Endometrial microvascular endothelial cells (primary cell): Measurements from ENCODE around the gene RP2. TPM values are rescaled to one million over a fixed set of nuclear protein-coding genes. Genes with fewer than 3 reads are reported as not detected.

Experiments
- in situ Hi-C: cut with HindIII; loops from 2 replicates; pipeline ENCODE4 v1.10.0; 2017; ENCODE audit warnings: low sequenced_read_pairs, low pct_unique_long_range_greater_than_20kb; ENCODE audit errors: inconsistent ontology term
- total RNA-seq: library from RNA; depleted of rRNA; stranded (reverse); fragments of >200 nt; gene quantifications from one replicate; pipeline ENCODE4 v1.2.3, GENCODE V29; 2015; ENCODE audit errors: inconsistent ontology term

RP2 gene
- total RNA-seq, 1 donor from 2014 or later: 31.5 TPM

DNA sequence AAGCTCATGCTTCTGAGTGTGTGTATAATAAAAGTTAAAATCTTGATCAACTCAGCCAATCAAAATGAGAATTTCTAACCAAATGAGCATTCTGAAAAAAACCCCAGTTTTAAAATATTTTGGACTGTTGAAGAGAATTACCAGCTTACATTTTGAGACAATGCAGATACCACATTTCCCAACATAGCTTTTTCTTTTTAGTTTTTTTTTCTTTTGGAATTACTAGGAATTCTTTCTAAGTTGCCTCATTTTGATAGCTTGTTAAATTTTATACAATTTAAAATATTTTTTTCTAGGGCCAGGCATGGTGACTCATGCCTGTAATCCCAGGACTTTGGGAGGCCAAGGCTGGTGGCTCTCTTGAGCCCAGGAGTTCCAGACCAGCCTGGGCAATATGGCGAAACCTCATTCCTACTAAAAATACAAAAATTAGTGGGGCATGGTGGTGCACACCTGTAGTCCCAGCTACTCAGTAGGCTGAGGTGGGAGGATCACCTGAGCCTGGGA lies 2.2 kb downstream of the RP2 start:
- in situ Hi-C loops: no loop called here

DNA sequence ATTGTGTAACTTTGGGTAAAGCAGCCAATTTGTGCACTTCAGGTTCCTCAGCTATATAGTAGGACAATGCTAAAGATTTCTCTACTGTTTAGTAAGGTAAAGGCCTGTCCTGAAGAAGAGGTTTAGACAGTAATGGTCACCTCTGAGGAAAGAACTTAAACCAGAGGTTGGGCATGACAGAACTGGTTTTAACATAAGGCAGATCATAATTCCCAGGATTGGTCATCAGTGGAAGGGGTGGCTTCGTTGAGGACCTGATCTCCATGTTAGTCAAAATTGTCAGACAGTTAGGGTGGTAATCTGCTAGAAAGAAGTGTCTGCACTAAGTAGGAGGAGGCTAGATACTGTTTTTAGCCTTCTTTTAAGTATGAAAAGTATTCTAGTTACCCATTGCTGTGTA lies 4.1 kb downstream of the RP2 start:
- in situ Hi-C loops: no loop called here

DNA sequence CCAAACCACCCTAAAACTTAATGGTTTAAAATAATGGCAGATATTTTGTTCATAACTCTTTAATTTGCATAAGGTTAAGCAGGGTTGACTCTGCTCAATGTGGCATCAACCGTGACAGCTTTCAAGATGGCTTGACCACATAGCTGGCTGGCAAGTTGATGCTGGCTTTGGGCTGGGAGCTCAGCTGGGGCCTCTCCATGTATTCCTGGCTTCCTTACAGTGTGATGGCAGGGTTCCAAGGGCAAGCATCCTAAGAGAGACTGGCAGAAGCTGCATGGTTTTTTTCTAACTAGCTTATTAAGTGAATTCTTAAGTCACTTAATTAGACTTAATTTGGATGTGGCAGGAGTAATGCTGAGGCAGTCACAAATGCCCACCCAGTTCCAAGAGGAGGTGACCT lies 4.5 kb downstream of the RP2 start:
- in situ Hi-C loops: no loop called here

DNA sequence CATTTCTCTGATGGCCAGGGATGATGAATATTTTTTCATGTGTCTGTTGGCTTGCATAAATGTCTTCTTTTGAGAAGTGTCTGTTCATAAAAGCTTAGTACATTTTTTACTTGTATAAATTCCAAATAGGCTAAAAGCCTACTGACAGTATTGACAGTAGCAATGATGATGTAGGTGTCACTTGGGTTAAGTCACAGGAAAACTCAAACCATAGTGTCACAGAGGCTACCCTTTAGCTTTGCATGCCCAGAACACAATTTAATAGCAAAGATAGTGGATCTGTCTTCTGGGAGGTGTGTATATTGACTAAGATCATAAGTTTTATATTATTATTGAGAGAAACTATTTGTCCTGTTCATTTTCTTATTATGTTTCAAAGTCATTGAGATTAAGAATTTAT lies 8.1 kb downstream of the RP2 start:
- in situ Hi-C loops: no loop called here

DNA sequence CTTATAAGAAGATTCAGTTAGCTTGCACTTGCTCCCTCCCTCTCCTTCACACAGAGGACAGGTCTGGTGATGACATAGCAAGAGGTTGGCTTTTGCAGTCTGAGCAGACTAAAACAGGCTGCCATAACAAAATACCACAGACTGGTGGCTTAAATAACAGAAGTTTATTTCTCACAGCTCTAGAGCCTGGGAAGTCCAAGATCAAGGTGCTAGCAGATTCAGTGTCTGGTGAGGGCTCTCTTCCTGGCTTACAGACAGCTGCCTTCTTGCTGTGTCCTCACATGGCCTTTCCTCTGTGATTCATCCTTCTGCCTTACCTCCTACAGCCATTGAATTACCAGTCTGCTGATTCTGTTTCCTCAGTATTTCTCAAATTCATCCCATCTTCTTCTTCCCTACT lies 13.1 kb downstream of the RP2 start:
- in situ Hi-C loops: no loop called here

DNA sequence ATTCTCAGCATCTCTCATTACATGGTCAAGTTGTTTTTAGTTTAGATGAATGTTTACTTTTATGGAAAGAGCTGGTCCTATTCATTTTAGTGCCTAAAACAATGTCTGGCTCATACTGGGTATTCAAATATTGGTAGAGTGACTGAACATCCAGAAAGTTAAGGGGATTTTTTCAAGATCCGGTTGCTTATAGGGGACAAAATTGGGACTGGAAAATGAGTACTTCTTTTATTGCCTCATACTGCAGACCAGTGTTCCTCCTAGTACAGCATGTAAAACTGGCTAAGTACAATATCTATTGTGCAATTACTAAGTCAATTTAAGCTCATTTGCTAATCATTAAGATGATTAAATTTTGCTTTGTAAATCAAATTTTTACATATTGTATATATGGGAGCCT lies 13.9 kb downstream of the RP2 start:
- in situ Hi-C loops: no loop called here

DNA sequence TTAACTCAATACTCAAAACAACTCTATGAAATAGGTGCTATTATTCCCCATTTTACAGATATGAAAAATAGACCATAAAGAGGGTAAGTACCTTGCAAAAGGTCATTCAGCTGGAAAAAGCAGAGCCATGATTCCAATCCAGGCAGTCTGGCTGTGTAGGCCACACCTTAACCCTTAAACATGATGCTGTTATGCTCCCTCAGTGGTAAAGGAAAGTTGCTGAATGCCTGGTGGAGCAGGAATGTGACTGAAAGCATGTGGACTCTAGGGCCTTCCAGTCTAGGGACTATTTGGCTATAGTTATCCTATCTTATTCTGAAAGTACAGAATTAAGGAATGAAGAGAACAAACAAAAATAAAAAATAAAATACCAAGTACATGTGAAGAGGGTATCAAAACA lies 19.6 kb downstream of the RP2 start:
- in situ Hi-C loops: no loop called here

DNA sequence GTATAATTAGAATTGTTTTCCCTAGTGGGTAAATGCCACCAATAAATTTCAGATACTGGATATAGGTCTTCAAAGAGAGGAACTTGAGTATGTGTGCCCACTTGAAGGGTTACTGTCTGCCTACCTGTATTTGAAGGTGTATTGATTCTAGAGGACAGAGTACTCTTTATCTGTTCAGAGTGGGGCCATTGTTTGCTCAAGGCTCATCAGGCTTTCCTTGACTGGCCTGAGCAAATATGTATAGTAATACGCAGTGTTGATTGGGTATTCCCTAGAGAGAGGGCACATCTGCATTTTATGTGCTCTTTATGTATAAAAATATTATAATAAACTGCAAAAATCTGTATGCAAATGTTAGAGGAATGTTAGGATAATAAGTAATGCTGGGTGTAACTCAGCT lies 23.7 kb downstream of the RP2 start:
- in situ Hi-C loops: no loop called here

DNA sequence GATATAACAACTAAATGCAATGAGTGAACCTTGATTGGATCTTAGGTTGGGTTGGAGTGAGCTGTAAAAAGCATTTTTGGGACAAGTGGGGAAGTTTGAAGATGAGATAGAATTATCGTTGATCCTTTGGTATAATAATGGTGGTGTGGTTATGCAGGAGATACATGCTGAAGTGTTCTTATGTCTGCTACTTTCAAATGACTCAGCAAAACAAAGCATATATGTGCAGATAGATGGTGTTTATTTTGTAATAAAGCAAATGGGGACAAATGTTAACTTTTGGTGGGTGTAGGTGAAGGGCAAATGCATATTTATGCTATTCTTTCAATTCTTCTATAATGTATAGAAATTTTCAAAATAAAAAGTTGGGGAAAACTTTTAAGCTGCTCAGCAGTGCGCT lies 26.2 kb downstream of the RP2 start:
- in situ Hi-C loops: no loop called here

DNA sequence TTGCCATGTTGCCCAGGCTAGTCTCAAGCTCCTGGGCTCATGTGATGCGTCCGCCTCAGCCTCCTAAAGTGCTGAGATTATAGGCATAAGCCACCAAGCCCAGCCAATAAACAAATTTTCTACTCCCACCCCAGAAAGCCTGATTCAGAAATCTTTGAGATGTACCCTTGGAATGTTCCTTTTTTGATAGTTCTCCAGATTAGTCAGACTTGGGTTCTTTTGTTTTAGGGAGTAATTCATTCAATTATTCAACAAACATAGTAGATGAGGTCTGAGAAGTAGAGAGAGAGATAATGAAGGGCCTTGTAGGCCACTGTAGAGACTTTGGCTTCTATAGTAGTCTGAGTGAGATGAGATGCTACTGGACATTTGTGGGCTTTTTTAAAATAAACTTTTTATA lies 27.8 kb downstream of the RP2 start:
- in situ Hi-C loops: no loop called here

DNA sequence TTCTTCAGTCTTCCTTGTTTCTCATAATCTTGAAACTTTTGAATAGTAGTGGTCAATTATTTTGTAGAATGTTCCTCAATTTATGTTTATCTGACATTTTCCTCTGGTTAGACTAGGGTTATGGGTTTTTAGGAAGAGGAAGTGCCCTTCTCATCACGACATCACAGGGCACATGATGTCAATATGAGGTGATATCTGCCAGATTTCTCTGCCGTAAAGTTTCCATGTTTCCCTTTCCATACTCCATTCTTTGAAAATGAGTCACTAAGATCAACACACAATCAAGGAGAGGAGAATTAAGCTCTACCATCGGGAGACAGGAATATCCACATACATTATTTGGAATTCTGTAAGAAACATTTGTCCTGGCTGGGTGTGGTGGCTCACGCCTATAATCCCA lies 28.4 kb downstream of the RP2 start:
- in situ Hi-C loops: no loop called here

DNA sequence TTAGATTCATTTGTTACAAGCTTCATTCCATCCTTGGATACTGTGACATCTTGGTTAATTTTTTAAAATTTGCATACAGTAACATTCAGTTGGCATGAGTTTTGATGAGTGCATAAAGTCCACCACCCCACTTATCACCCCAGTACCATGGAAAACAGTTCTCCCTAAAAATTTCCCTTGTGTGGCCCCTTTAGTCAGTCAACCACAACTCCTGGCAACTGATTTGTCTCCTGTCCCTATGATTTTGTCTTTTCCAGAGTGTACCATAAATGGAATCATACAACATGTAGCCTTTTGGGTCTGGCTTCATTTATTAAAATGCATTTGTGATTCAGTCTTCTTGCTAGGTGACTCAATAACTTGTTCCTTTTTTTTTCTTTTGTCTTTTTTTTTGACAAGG lies 29.9 kb downstream of the RP2 start:
- in situ Hi-C loops: no loop called here

DNA sequence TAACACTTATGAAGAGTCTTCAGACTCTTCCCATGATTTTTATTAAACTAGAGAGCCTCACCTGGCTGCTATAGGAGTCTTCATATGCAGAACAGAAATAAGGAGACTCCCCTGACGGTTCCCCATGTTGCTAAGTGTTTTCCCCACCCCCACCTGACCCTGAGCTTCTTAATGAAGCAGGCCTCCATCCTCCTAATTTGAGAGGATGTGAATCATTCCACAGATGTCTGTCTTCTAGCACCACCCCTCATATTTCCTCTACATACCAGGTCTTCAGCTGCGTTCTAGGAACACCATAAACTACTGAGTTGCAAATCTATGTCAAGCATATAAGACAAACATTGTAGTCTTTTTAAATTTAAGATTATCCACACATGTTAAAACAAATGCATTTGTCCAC lies 36.9 kb downstream of the RP2 start:
- in situ Hi-C loops: no loop called here

DNA sequence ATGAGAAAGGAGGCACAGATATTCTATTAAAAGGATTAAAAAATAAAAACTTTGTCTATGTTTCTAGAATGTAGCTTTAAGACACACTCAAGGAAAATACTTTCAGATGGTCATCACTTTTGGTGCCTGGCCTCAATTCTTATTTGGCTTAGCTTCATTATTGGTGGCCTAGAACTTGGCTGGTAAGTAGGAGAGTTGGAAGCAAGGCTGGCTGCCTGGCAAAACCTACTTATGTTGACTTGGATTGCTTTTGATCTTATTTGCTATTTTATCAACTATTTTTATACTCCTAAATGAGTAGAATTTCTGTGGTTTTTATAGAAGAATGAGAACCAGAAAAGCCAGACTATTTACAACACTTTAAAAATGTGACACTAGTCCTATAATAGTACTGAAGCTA lies 40.1 kb downstream of the RP2 start:
- in situ Hi-C loops: no loop called here

DNA sequence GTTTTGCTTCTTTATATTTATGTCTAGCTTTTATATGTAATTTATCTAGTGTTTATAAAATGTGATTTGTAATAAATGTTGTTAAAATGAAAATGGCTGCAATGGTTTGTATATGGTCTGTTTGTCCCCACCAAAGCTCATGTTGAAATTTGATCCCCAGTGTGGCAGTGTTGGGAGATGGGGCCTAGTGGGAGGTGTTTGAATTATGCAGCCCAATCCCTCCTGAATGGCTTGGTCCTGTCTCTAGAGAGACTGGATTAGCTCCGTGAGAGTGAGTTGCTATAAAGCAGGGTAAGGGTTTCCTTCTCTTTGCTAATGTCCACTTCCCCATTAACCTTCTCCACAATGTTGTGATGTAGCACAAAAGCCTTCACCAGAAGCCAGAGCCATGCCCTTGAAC lies 45.4 kb downstream of the RP2 start:
- in situ Hi-C loops: no loop called here

DNA sequence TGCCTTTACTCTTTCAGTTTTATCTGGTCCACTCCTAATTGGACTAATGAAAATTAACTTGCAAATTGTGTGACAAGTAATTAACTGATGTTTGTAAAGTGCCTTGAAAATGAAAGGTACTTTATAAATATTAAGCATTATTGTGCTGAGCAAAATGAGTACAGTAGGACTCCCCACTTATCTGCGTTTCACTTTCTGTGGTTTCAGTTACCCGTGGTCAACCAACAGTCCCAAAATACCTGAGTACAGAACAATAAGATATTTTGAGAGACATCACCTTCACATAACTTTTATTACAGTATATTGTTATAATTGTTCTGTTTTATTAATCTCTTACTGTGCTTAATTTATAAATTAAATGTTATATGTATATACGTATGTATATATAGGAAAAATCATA lies 48.0 kb downstream of the RP2 start:
- in situ Hi-C loops: no loop called here

DNA sequence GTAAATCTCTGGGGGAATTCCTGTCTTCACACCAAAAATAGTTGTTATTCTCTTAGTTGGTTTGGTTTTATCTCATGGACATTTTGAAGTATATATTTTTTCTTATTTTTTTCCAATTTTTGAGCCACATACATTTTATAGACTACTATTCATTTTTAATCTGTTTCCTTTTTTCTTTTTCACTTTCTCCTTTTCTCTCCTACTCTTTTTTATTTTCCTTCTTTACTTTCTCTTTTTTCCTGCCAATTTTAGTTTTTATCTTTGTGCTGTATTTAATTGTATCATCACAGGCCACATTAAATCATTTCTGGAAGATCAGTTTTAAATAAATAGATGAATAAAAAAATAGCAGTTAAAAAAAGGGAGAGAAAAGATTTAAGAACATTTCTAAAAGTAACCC lies 61.4 kb downstream of the RP2 start:
- in situ Hi-C loops: no loop called here

DNA sequence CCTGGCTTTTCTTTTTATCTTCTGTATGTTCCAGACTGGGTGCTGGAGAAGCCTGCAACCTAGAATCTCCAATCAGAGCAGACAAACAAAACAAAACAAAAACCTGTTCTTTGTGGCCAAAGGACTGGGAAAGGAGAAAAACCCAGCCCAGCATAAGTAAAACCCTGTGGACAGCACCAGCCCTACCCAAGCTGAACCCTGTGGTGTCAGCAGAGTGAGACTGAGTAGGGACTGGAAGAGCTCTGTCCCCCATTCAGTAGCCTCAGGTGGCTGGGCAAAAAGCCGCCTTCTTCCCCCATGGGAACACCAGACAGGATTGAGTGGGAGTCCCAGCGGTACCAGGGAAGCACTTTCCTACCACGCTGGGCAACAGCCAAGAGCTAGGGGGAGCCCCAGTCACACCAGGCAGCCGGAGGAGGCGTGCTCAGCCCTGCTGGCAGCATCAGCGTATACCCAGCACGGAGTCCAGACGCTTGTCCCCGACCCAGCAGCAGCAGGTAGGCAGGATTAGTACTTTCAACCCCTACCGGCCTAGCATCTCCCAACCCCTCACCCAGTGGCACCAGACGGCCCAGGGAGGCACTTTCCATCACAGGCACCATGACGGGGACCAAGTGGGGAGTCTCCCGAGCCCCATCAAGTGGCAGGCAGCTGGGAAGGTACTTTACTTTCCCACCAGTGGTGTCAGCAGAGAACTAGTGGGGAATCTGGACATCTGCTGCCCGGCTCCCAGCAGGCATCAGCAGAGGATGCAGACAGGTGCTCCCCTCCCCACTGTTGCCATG lies 66.8 kb downstream of the RP2 start:
- in situ Hi-C loops: no loop called here

DNA sequence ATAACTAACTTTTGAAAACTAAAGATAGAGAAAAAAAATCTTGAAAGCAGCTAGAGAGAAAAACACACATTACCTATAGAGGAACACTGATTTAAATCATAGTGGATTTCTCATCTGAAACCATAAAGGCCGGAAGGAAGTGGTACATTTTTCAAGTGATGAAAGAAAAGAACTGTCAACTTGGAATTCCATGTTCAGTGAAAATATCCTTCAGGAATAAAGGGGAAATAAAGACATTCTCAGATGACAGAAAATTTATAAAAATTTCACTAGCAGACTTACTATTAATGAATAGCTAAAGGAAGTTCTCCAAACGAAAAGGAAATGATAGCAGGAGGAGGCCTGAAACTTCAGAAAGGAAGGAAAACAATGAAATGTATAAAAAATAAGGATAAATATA lies 67.8 kb downstream of the RP2 start:
- in situ Hi-C loops: no loop called here

DNA sequence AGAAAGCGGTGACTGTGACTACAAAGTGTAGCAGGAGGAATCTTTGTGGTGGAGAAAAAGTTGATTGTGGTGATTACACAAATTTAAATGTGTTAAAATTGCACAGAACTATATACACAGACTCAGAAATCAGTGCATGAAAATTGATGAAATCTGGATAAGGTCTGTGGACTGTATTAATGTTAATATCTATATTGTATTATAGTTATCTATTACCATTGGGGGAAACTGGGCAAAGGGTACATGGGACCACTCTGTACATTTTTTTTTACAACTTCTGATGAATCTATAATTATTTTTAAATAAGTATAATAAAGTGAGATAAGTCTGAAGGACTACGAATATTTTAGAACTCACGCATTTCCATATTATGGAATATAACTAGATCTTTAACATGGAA lies 73.6 kb downstream of the RP2 start:
- in situ Hi-C loops: no loop called here

DNA sequence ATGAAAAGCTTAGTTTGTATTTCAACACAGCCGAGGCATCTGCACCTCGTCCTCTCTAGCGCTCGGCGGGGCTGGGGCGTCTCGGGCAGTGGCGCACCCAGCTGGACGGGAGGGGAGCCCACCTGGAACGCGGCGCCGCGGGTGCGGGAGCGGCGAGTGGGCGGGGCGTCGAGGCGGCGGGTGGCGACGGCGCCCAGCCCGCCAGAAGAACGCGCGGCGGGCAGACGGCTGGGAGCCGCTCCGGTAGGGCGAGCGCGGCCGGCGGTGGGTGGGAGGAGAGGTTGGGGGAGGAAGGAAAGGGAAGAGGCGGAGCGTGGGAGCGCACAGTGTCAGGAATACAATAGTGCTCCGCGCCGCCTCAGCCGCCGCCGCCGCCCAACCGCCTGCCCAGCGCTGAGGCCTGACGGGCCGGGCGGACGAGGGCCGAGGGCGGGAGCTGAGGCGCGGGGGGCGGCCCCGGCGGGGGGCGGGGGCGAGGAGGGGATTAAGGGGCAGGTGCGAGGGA lies 75.3 kb downstream of the RP2 start, which contains the start of gene JADE3:
TSS of gene JADE3 (plus strand) at position 324 of the 505 bp plus-strand sequence. CDS start 72,474 bp downstream, outside the sequence.
- in situ Hi-C loops: no loop called here
